GM18858 (cell line): ENCODE results near the gene MTPN.

Experiments used
- ATAC-seq: cut with Tn5 transposase; IDR thresholded peaks from one replicate; pipeline ENCODE4 v1.9.1; 2021; ENCODE audit not compliant: unreplicated experiment

MTPN gene

GRCh38 chr7:135990258-135990657 lies 13.1 kb upstream of the MTPN start:
- no peak for ATAC-seq

GRCh38 chr7:135981958-135982646 lies 4.9 kb upstream of the MTPN start:
- no peak for ATAC-seq

GRCh38 chr7:135980665-135981180 lies 3.6 kb upstream of the MTPN start:
- peak; percentile 74 for ATAC-seq

- ATAC-seq, result peak; percentile 26
Observed at GRCh38 chr7:135980012-135980551, 2.9 kb upstream of the MTPN start.

- no peak for ATAC-seq
Observed at GRCh38 chr7:135979471-135980011, 2.4 kb upstream of the MTPN start.

GRCh38 chr7:135978624-135979023 lies 1.5 kb upstream of the MTPN start:
- no peak for ATAC-seq

DNA sequence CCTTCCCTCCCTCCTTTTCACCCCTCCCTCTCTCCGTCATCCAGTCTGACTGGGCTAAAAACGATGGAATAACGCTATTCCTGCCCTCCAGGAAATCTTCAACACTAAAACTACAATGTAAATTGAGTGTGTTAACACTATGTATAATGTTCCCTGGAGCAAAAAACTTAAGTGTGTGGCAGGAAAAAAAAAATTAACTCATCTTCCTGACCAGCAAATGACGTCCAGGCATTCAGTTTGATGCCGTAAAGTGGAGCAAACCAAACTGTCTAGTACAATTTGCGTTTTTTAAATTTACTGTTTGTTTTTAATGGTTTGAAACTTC lies 545 bp upstream of the MTPN start:
- no peak for ATAC-seq

DNA sequence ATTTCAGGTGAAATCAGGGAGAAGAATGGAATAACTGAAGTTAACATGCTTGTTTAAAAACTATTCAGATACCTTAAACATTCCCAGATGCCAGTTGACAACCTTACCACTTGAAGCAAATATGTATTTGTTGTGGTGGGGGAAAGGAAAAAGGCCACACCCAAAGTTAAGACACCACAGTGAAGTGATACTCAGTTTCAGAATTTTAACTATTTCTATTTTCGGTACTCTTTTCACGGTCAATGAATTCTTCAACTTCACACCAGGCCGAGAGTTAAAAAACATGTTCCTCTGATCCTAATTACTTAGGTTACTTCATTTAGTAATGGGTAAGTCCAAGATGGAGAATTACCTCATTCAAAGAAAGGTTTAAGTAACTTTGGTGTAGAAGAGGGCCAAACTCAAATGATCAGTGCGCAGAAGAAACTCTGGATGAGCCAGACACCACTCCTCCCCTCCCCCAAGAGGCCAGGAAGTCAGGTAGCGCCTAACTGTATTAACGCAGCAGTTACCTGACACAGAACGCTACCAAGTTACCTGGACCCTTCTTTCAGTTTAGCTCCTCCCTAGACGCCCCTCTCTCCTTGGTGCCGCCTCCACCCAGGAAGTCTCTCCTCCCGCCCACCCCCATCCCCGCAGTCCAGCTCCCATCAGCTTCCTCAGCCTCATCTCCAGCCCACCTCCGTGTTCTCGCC lies 700 bp downstream of the MTPN start:
- no peak for ATAC-seq

DNA sequence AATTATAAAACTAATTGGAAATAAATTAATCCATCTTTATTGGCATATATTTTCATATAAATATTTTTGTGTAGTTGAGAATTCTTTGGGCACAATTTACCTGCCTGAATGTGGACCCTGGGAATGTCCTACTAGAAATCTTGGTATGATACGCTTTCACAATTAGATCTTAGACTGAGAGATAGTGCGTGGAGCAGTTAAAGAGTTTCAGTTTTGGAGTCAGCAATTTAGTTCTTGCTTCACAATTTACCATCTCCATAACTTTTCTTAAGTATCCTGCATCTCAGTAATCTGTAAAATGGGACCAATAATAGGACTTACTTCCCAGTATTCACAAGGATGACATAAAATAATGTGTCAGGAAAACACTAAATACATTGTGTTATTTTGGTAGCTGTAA lies 2.0 kb downstream of the MTPN start:
- ATAC-seq, result no peak

DNA sequence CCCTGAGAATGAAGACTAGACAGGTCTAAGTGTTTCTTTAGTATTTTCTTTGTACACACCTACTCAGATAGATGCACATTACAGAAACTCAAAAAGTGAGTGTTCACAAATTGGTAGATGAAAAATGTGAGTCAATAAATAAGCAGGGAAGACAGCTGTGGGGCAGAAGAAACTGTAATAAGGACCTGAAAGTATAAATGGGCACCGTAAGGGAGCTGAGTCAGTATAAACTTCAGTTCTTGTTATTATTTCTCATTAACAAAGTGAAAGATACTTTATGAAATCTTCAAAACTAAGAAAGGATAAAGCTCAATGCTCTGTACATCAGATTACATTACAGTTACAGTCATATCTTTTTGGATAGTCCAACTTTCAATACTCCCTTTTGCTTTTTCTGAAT lies 2.5 kb downstream of the MTPN start:
- ATAC-seq, result no peak

DNA sequence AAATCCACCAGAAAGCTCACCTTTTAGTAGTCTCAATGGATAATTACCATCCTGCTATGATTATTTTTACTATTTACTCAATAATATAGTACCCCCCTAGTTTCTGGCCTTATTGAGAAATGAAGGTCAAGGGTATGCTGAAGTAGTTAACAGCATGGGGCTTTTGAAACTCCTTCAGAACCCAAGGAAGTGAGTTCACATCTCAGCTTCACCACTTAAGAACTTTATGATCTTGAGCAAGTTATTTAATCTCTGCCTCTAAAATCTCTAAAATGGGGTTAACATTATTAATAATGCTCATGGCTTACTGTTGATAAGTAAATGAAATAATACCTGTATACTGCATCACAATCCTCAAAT lies 5.8 kb downstream of the MTPN start:
- ATAC-seq, result no peak

- peak; percentile 80 for ATAC-seq
Observed at GRCh38 chr7:135970682-135971365, 6.3 kb downstream of the MTPN start.

DNA sequence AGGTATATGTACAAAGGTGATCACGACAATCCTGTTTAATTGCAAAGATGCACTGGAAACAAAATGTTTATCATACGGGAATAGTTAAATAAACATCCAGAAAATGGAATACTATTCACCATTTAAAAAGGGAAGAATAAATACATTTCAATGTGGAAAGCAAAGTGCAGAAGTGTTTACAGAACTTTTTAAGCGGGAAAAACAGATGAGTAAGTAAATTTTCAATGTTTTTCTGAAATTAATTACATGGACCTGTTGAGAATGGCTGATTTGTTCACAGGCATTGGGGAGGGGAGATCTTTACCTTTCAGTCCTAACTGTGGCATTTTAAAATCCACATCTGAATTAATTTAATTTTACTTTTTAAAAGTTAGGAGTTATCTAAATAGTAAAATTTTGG lies 7.1 kb downstream of the MTPN start:
- ATAC-seq, result no peak

GRCh38 chr7:135966341-135967043 lies 10.7 kb downstream of the MTPN start:
- ATAC-seq, result no peak

DNA sequence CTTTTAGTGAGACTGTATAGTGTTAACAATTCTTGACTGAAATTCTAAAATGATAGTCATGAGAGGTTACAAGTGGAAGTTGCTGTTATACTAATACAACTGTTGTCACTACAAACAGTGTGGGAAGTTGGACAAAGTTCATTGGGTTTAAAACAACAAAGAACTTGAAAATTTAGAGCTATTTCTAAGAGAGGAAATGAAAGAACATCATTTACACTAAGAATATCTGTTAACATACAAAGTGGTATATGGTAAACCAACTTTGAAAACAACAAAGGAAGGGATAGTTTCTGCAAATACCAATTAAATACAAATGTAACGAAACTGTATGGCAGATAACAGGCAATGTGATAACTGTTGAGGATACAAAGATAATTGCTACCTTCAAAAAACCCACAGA lies 11.6 kb downstream of the MTPN start:
- ATAC-seq, result peak; percentile 64

GRCh38 chr7:135964791-135965190 lies 12.4 kb downstream of the MTPN start:
- no peak for ATAC-seq

GRCh38 chr7:135964274-135964673 lies 12.9 kb downstream of the MTPN start:
- no peak for ATAC-seq

DNA sequence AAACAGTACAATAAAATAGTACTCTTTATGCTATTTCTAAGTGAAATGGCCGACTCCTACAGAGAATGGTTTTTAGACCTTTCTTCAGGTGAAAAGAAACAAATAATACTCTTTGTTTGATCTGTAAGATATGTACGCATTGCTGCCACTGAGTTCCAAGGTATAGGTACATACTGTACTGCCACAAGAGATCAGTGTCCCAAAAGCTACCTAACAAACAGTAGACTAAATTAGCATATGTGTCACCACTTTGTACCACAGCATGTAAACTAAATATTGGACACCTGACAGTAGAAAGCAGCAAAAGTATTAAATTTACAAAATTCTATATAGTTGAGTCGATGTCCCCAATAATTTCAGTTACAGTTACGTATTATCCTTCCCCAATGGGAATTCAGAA lies 14.4 kb downstream of the MTPN start:
- ATAC-seq, result no peak

DNA sequence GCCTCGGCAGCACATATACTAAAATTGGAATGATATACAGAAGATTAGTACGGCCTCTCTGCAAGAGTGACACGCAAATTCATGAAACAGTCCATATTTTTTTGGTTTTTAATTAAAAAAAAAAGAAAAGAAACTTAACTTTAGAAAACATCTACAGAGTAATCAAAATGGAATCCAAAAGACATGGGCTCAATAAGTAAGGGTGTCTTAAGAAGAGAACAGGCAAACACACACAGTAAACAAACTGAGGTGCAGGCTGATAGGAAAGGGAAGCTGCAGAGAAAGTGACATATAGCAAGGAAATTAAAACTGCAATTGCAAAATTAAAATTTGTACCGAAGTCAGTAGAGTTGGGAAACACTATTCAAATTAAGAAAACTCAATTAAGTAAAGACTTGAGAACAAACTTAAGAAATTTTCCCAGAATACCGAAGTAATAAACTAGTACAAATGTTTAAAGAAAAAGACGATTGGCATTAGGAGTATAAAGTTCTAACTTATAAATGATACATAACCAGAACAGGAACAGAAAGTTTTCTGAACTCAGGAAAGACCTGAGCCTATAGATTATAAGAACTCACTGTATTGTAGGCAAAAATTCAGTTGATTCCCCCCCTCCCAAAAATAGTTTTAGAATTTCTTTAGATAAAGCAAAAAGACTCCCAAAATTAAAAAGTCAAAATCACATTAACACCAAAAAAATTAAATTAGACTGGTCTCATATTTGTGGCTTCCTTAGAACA lies 16.3 kb downstream of the MTPN start:
- ATAC-seq, result no peak

DNA sequence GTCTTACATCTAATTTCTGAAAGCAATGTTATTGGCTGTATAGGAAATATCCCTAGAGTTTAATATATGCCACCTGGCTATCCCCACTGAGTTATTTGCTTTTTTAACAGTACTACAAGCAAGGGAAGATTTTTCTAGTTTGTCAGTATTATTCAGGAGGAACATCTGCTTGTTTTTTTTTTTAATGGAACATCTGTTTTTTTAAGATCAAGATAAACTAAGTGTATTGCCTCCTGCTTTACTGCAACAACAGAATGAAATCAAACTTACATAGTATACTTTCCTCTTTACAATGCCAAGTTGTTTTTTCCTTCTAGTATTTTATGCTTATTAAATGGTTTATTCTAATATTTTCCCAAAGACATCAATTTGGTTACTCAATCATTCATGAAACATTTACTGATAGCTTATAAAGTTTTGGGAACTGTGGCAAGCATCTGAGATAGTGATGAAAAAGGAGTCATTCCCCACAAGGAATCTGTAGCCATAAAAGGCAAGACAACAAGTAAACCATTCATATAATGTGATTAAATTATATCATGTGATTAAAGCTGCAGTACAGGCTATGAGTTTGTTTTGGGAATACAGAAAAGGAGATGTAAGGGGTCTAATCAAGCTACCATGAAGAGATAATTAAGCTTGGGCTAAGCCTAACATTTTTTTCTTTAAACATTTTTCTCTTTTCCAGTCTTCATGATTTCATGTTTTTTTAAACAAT lies 17.4 kb downstream of the MTPN start:
- no peak for ATAC-seq
